Activated CD8-positive, alpha-beta memory T cell treated with anti-CD3 and anti-CD28 coated beads, Interleukin-2, amount 10 ng/mL, durations not matched to agents 7 days and 5 days (primary cell): Measurements from ENCODE around the gene TTF2. TPM values are rescaled to one million over a fixed set of nuclear protein-coding genes. Genes with fewer than 3 reads are reported as not detected.

Experiments
- ATAC-seq: fragments of 150-1000 bp; cut with Tn5 transposase; one replicate; pipeline ENCODE4 v1.10.0; 2021; ENCODE audit warnings: moderate library complexity
- CTCF ChIA-PET: fragments of 350-600 bp; sonication (Branson Sonifier 250); formaldehyde crosslinking; loops from one replicate; lab custom pipeline; 2021; ENCODE audit warnings: antibody characterized with exemption; lab: Charles Lee
- DNase-seq: peaks from one replicate; pipeline ENCODE4 v3.0.0-alpha.2; 2020
- H3K27ac Mint-ChIP-seq: one replicate; pipeline ENCODE4 v1.8.0; 2021; ENCODE audit warnings: mild to moderate bottlenecking, mixed read lengths
- H3K27me3 Mint-ChIP-seq: one replicate; pipeline ENCODE4 v1.8.0; 2021; ENCODE audit warnings: mixed read lengths
- H3K36me3 Mint-ChIP-seq: one replicate; pipeline ENCODE4 v1.8.0; 2021; ENCODE audit warnings: mild to moderate bottlenecking, mixed read lengths
- H3K4me1 Mint-ChIP-seq: one replicate; pipeline ENCODE4 v1.8.0; 2021; ENCODE audit warnings: mixed read lengths
- H3K4me3 Mint-ChIP-seq: one replicate; pipeline ENCODE4 v1.8.0; 2021; ENCODE audit warnings: mild to moderate bottlenecking, moderate library complexity, mixed read lengths
- H3K9me3 Mint-ChIP-seq: one replicate; pipeline ENCODE4 v1.8.0; 2022; ENCODE audit warnings: low read depth, mixed read lengths
- total RNA-seq, 2 experiments: library from RNA; stranded (reverse); gene quantifications; one replicate each; pipeline ENCODE4 v1.2.3, GENCODE V29; 2021

TTF2 gene
- total RNA-seq, 2 experiments from 2014 or later, result 156 to 157 TPM

GRCh38 chr1:117120774-117121588, 60.9 kb downstream of the TTF2 start:
- DNase-seq (no peak), ATAC-seq (no peak)
- Mint-ChIP-seq H3K4me1 (peaks cover 4% of the 10 kb centered on the region), H3K27me3 (peaks cover 19% of the 10 kb centered on the region), H3K9me3 (no peaks in the 10 kb centered on the region), H3K27ac (no peak overlapping the region), H3K4me3 (peak overlapping the region; percentile 73), H3K36me3 (no peaks in the 10 kb centered on the region)
- CTCF ChIA-PET, result interaction anchor here (2.5 kb wide), 1 partner anchor 8 kb away, joined by 16 read pairs; no protein-coding TSS in a partner anchor

DNA sequence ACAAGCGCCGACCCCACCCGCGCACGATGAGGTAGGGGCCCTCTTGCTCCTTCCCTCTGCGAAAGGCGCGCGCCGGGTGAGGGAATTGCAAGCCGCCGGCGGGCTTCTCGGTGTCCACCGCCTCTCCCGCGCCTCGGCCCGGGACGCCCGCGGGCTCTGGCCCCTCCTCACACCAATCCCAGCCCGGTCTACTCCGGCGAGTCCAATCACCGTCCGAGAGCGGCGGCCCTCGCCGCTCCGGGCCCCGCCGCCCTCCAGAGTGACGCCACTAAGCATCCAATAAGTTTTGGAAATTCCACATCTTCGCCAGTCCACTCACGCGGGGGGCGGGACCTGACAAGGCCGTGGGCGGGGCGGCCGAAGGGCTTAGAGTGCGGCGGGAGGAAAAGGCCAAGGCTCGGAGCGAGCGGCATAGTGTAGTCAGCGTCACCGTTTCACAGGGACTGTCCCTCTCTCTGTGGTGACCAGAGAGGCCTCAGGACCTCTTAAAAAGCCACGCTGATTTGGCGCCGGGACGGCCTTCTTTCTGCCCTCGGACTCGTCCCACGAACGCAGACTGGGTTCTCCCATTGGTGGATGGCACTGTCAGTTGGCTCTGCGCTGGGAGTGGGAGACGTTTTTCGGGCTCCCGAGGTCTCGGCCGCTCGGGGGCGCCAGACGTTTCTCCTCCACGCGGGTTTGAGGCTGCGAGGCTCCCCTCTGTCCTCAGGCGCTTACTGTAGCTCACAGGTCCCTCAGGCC, 61.6 kb downstream of the TTF2 start, which contains the start of gene TRIM45:
TSS of gene TRIM45 (minus strand) at position 161 of the 741 bp plus-strand sequence. CDS start 548 bp downstream, outside the sequence.
- Mint-ChIP-seq H3K36me3 (no peaks in the 10 kb centered on the region), H3K9me3 (no peaks in the 10 kb centered on the region), H3K27ac (no peak within 1 kb of the TSS), H3K4me1 (peaks cover 4% of the 10 kb centered on the region), H3K4me3 (peak within 1 kb of the TSS; percentile 73), H3K27me3 (peaks cover 21% of the 10 kb centered on the region)
- ATAC-seq, result peak; percentile 86
- DNase-seq, result peak; percentile 87
- CTCF ChIA-PET, result interaction anchor here (0.8 to 1.4 kb wide), 4 partner anchors 15 to 774 kb away, joined by 3 to 5 read pairs (median 3); no protein-coding TSS in a partner anchor

DNA sequence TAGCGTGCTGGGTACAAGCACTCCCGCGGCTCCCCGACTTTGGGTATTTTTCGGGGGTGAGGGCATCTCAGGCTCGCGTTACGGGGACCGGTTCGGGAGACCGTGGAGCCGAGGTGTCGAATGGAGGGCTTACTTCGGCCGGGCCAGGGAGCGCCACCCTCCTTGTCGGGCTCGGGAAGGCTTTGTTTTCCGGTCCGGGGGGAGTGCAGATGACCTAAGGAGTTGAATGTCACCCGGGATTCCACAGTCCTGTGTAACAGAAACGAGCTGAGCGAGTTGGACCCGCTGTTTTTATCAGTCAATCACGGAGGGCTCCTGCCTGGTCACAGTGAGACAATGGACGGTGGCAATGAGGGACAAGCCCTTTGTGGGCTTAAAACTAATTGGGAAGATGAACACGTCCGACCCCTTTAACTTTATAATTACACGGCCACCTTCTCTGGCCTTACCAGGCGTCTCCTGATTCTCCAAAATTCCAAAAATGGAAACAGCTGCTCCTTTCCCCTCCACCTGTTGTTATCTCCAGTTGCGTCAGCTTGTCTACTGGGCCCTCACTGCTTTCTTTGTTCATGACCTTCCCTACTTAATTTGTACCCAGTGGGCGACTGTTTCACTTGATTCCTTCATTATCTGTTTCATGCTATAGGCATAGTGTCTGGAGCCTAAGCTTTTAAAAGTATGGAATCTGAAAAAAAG, 62.4 kb downstream of the TTF2 start:
- Mint-ChIP-seq H3K4me3 (peak overlapping the region; percentile 73), H3K36me3 (no peaks in the 10 kb centered on the region), H3K9me3 (no peaks in the 10 kb centered on the region), H3K4me1 (peaks cover 4% of the 10 kb centered on the region), H3K27ac (peak overlapping the region; percentile 14), H3K27me3 (peaks cover 27% of the 10 kb centered on the region)
- ATAC-seq (no peak), DNase-seq (no peak)
- CTCF ChIA-PET, result interaction anchor here (0.8 to 1.4 kb wide), 4 partner anchors 14 to 773 kb away, joined by 3 to 5 read pairs (median 3); no protein-coding TSS in a partner anchor

DNA sequence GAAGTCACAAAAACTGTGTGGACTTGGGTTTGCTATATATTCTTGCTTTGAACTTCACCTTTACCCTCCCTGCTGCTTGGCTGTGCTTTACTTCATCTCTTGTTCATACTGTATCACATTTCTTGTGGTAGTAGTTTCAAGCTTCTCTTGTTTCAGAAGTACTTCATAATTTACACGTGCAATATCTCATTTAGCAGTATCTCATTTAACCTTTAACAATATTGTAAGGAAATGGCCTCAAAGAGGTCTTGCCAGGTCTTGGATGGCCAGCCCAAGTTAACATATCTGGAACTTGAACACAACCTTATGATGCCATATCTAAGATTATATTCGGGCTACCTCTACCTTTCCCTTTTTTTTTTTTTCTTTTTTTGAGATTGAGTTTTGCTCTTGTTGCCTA, 63.1 kb downstream of the TTF2 start:
- CTCF ChIA-PET, result interaction anchor here (0.7 to 1.4 kb wide), 2 partner anchors 54 to 243 kb away, joined by 4 to 5 read pairs; no protein-coding TSS in a partner anchor
- H3K27ac Mint-ChIP-seq, result no peak overlapping the region
- no peaks in the 10 kb centered on the region for H3K36me3 Mint-ChIP-seq
- H3K4me1 Mint-ChIP-seq, result peaks cover 4% of the 10 kb centered on the region
- ATAC-seq, result no peak
- no peak for DNase-seq
- peaks cover 27% of the 10 kb centered on the region for H3K27me3 Mint-ChIP-seq
- no peaks in the 10 kb centered on the region for H3K9me3 Mint-ChIP-seq
- H3K4me3 Mint-ChIP-seq, result peak overlapping the region; percentile 2

DNA sequence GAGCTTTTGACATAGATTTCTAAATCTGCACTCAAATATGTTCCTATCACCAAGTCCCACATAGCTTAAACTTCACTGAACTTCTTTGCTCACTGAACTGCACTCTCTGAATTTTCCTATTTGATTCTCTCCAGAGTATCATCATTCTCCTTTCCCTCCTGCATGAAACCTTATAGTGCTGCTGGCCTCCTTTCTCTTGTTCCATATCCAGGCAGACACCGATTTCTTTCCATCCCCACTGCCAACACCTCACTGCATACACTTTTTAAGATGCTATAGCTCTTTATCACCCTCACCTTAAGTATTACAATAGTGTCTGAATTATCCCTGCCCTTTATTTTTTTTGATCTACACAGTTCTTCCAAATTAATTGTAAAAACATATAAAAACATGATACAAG, 64.5 kb downstream of the TTF2 start:
- Mint-ChIP-seq H3K4me1 (peaks cover 4% of the 10 kb centered on the region), H3K36me3 (no peaks in the 10 kb centered on the region), H3K9me3 (no peaks in the 10 kb centered on the region), H3K27ac (no peak overlapping the region), H3K4me3 (no peak overlapping the region), H3K27me3 (peaks cover 27% of the 10 kb centered on the region)
- ATAC-seq, result no peak
- no peak for DNase-seq
- CTCF ChIA-PET, result interaction anchor here (0.6 to 1.3 kb wide), 3 partner anchors 31 to 410 kb away, joined by 3 to 4 read pairs (median 3); partner anchors contain the start of gene TTF2

DNA sequence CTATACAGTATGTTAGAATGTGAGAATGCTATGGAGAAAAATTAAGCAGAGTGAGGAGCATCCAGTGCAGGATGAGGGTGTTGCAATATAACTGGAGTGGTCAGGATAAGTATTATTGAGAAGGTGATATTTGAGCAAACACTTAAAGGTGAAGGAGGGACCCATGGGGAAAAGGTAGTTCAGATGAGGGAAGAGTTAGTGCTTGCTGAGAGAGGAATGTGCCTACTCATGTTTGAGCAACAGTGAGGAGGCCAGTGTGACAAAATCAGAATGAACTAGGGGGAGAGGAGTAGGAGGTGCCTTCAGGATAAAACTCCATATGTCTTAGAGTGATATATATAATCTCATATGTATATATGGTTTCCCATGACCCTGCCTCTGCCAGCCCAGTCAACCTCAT, 67.7 kb downstream of the TTF2 start:
- Mint-ChIP-seq H3K27me3 (peaks cover 17% of the 10 kb centered on the region), H3K4me1 (no peaks in the 10 kb centered on the region), H3K4me3 (no peak overlapping the region), H3K9me3 (no peaks in the 10 kb centered on the region), H3K36me3 (no peaks in the 10 kb centered on the region), H3K27ac (no peak overlapping the region)
- CTCF ChIA-PET, result interaction anchor here (1.3 to 2.6 kb wide), 9 partner anchors 8 to 553 kb away, joined by 3 to 16 read pairs (median 8); no protein-coding TSS in a partner anchor
- DNase-seq (no peak), ATAC-seq (no peak)

DNA sequence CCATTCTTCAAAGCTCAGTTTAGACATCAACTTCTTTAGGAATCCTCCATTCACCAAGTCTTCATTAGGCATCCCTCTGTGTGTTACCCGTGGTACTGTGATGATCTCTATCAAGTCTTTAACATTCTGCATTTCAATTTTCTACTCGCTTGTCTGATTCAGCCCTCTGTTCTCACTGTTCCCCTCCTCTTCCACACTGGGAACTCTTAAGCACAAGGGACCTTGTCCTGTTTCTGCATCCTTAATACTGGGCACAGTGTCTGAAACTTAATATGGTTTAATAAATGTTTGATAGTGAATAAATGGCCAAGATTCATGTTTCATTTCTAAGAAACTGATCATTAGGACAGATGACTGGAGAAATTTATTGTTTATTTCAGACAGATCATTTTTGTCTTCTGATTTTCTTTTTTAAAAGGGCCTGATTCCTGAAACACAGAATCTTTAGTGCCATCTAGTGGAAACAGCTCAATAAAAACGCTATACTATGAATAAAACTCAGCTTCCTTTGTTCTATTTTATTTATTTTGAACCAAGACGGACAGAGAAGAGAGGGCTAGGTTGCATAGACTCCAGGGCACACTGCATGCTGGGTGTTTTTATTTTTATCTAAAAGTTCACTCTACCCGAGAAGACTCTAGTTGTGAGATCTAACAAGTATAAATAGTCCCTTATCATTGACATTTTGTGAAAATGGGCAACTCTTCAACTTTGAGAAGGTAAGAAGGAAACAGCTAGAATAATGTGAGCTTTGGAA, 68.4 kb downstream of the TTF2 start:
- Mint-ChIP-seq H3K9me3 (no peaks in the 10 kb centered on the region), H3K4me1 (no peaks in the 10 kb centered on the region), H3K4me3 (no peak overlapping the region), H3K27ac (no peak overlapping the region), H3K36me3 (no peaks in the 10 kb centered on the region), H3K27me3 (peaks cover 14% of the 10 kb centered on the region)
- CTCF ChIA-PET, result interaction anchor here (0.7 to 2.6 kb wide), 25 partner anchors 9 to 767 kb away, joined by 3 to 16 read pairs (median 4); partner anchors contain the start of genes MAN1A2 and TTF2
- DNase-seq (no peak), ATAC-seq (no peak)

- no peak overlapping the region for H3K4me3 Mint-ChIP-seq
- CTCF ChIA-PET, result no interaction called here
- H3K27ac Mint-ChIP-seq, result no peak overlapping the region
- no peaks in the 10 kb centered on the region for H3K4me1 Mint-ChIP-seq
- no peaks in the 10 kb centered on the region for H3K36me3 Mint-ChIP-seq
- peaks cover 19% of the 10 kb centered on the region for H3K27me3 Mint-ChIP-seq
- H3K9me3 Mint-ChIP-seq, result no peaks in the 10 kb centered on the region
- DNase-seq, result no peak
- no peak for ATAC-seq
Measured at GRCh38 chr1:117130526-117130925, 70.4 kb downstream of the TTF2 start.

DNA sequence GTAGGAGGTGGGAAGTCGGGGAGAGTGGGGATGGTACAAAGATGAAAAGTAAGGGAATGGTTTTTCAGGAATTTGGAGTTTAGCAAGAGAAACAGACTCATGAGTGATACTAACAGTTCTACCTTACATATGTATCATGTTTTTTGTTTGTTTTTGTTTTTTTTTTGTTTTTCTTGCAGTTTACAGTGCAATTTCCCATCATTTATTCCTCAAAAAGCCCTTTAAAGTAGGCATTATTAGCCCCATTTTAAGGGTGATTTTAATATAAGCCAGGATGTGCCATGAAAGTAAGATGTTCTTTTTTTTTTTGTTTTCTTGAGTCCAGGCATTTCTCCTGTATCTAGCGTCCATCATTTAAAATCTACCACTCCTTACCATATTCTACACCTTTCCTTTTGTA, 75.2 kb downstream of the TTF2 start:
- Mint-ChIP-seq H3K4me1 (no peaks in the 10 kb centered on the region), H3K27me3 (peaks cover 11% of the 10 kb centered on the region), H3K9me3 (no peaks in the 10 kb centered on the region), H3K27ac (no peak overlapping the region), H3K36me3 (no peaks in the 10 kb centered on the region), H3K4me3 (no peak overlapping the region)
- CTCF ChIA-PET, result no interaction called here
- no peak for ATAC-seq
- no peak for DNase-seq

DNA sequence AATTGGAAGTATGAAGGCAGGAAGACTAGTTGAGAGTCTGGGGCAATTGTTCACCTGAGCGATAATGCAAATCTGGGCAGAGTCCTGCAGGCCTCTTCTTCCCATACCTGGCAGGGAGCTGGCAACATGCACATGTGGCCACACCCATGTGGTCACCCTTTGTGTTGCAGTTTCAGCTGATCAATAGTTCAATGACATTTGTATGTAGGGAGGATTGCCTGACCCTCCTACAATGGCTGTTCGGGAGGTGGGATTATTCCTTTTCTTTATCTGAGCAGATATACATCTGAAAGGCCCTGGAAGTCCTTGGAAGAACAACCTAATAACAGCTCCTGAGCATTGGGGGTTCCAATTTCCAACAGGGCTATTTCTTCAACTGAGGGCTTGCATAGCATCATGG, 76.6 kb downstream of the TTF2 start:
- ATAC-seq (no peak), DNase-seq (no peak)
- no peaks in the 10 kb centered on the region for H3K4me1 Mint-ChIP-seq
- no peaks in the 10 kb centered on the region for H3K9me3 Mint-ChIP-seq
- H3K36me3 Mint-ChIP-seq, result no peaks in the 10 kb centered on the region
- no peak overlapping the region for H3K27ac Mint-ChIP-seq
- H3K4me3 Mint-ChIP-seq, result no peak overlapping the region
- peaks cover 9% of the 10 kb centered on the region for H3K27me3 Mint-ChIP-seq
- CTCF ChIA-PET, result interaction anchor here (0.5 to 0.8 kb wide), 2 partner anchors 14 to 84 kb away, joined by 3 read pairs; no protein-coding TSS in a partner anchor

DNA sequence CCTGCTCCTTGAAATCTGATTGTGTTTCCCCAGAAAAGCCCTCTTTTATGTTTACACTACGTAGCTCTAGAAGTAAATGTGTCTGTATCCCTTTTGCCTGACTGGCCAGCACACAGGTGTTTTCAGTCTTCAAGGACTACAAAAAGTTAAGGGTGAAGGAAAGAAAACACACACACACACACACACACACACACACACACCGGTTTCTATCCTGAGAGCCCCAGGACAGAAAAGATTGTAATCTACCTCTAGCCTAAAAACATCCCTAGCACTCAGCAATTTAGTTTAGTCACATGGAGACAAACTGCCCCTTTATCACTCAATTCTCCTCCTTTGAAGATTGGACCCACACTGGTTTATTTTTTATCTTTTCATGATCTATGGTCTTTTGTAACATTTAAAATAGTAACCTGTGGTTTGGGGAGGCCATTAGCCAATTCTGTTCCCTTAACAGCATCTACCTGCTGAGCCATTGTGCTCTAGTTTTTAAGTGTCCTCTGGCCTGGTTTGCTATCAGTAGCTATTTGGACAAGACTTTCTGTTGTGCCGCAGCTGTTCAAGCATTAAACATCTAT, 77.2 kb downstream of the TTF2 start:
- Mint-ChIP-seq H3K27ac (no peak overlapping the region), H3K36me3 (no peaks in the 10 kb centered on the region), H3K4me1 (no peaks in the 10 kb centered on the region), H3K4me3 (no peak overlapping the region), H3K9me3 (no peaks in the 10 kb centered on the region), H3K27me3 (peaks cover 8% of the 10 kb centered on the region)
- DNase-seq (no peak), ATAC-seq (no peak)
- CTCF ChIA-PET, result interaction anchor here (0.5 to 1.7 kb wide), 3 partner anchors 9 to 85 kb away, joined by 3 to 7 read pairs (median 3); no protein-coding TSS in a partner anchor

DNA sequence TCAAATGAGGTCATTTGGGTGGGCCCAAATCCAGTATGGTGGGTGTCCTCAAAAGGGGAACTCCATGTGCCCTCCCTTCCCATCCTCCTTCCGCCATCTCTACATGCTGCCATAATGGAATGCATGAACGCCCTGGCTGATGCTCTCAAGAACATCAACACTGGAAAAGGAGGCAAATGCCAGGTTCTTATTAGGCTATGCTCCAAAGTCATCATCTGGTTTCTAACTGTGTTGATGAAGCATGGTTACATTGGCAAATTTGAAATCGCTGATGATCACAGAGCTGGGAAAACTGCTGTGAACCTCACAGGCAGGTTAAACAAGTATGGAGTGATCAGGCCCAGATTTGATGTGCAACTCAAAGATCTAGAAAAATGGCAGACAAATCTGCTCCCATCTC, 78.0 kb downstream of the TTF2 start:
- no peak for DNase-seq
- H3K36me3 Mint-ChIP-seq, result no peaks in the 10 kb centered on the region
- no peak overlapping the region for H3K27ac Mint-ChIP-seq
- H3K27me3 Mint-ChIP-seq, result peaks cover 8% of the 10 kb centered on the region
- ATAC-seq, result no peak
- no peaks in the 10 kb centered on the region for H3K4me1 Mint-ChIP-seq
- H3K4me3 Mint-ChIP-seq, result no peak overlapping the region
- CTCF ChIA-PET, result interaction anchor here (1.7 kb wide), 1 partner anchor 9 kb away, joined by 7 read pairs; no protein-coding TSS in a partner anchor
- H3K9me3 Mint-ChIP-seq, result no peaks in the 10 kb centered on the region
